Trophoblast cell (in vitro differentiated cells and primary cell): ENCODE results near the gene ZIC5.

Source experiments
- DNase-seq, 2 donors: peaks; one replicate each; pipeline ENCODE4 v3.0.0-alpha.2; 2016
- H2AFZ ChIP-seq: 2 replicates; pipeline ENCODE4 v1.6.1; 2013; ENCODE audit warnings: low read length, moderate library complexity, mild to moderate bottlenecking; ENCODE audit not compliant: insufficient read depth, poor library complexity
- H2AK5ac ChIP-seq: 2 replicates; pipeline ENCODE4 v1.6.1; 2013; ENCODE audit warnings: mild to moderate bottlenecking, low read length
- H2BK120ac ChIP-seq: 2 replicates; pipeline ENCODE4 v1.6.1; 2013; ENCODE audit warnings: low read length, mild to moderate bottlenecking, moderate library complexity; ENCODE audit not compliant: insufficient read depth, poor library complexity
- H2BK12ac ChIP-seq: 2 replicates; pipeline ENCODE4 v1.6.1; 2013; ENCODE audit warnings: mild to moderate bottlenecking, low read length, moderate library complexity
- H2BK5ac ChIP-seq: 2 replicates; pipeline ENCODE4 v1.6.1; 2013; ENCODE audit warnings: low read length, low read depth, moderate library complexity, mild to moderate bottlenecking; ENCODE audit not compliant: poor library complexity
- H3K14ac ChIP-seq: 2 replicates; pipeline ENCODE4 v1.6.1; 2013; ENCODE audit warnings: mild to moderate bottlenecking, low read length
- H3K18ac ChIP-seq: 2 replicates; pipeline ENCODE4 v1.6.1; 2013; ENCODE audit warnings: mild to moderate bottlenecking, low read length
- H3K23ac ChIP-seq: 2 replicates; pipeline ENCODE4 v1.6.1; 2013; ENCODE audit warnings: low read length
- H3K27ac ChIP-seq: 2 replicates; pipeline ENCODE4 v1.5.1; 2013; ENCODE audit warnings: low read depth, mild to moderate bottlenecking, inconsistent platforms, low read length, moderate library complexity
- H3K27me3 ChIP-seq: 2 replicates; pipeline ENCODE4 v1.6.1; 2013; ENCODE audit warnings: inconsistent platforms, mild to moderate bottlenecking, low read length, moderate library complexity; ENCODE audit not compliant: insufficient read depth
- H3K36me3 ChIP-seq, 2 experiments: 1 replicate in 1 of 2; 2 replicates in 1 of 2; pipeline ENCODE4 v1.6.1; 2013; ENCODE audit warnings: low read length in 2 of 2, mild to moderate bottlenecking in 2 of 2, moderate library complexity in 1 of 2; ENCODE audit not compliant: insufficient read depth in 2 of 2, control insufficient read depth in 1 of 2
- H3K4ac ChIP-seq: 2 replicates; pipeline ENCODE4 v1.6.1; 2013; ENCODE audit warnings: low read depth, mild to moderate bottlenecking, low read length, moderate library complexity
- H3K4me1 ChIP-seq, 2 experiments: 1 replicate in 1 of 2; 2 replicates in 1 of 2; pipeline ENCODE4 v1.6.1; 2013; ENCODE audit warnings: low read length in 2 of 2, mild to moderate bottlenecking in 2 of 2, moderate library complexity in 1 of 2; ENCODE audit not compliant: insufficient read depth in 2 of 2, control insufficient read depth in 1 of 2
- H3K4me2 ChIP-seq: 2 replicates; pipeline ENCODE4 v1.6.1; 2013; ENCODE audit warnings: inconsistent platforms, mild to moderate bottlenecking, low read length, moderate library complexity
- H3K4me3 ChIP-seq: 2 replicates; pipeline ENCODE4 v1.5.1; 2013; ENCODE audit warnings: mild to moderate bottlenecking, low read depth, low read length, inconsistent platforms
- H3K79me1 ChIP-seq: one replicate; pipeline ENCODE4 v1.6.1; 2013; ENCODE audit warnings: low read length
- H3K79me2 ChIP-seq: 2 replicates; pipeline ENCODE4 v1.6.1; 2013; ENCODE audit warnings: low read length, mild to moderate bottlenecking; ENCODE audit not compliant: control insufficient read depth, insufficient read depth, poor library complexity
- H3K9ac ChIP-seq: 2 replicates; pipeline ENCODE4 v1.6.1; 2013; ENCODE audit warnings: mild to moderate bottlenecking, low read length
- H3K9me3 ChIP-seq: 2 replicates; pipeline ENCODE4 v1.6.1; 2013; ENCODE audit warnings: low read depth, mild to moderate bottlenecking, control low read depth, inconsistent platforms, low read length; ENCODE audit not compliant: insufficient read depth
- H4K12ac ChIP-seq: 2 replicates; pipeline ENCODE4 v1.6.1; 2013; ENCODE audit warnings: low read depth, mild to moderate bottlenecking, low read length, moderate library complexity
- H4K8ac ChIP-seq: 2 replicates; pipeline ENCODE4 v1.6.1; 2013; ENCODE audit warnings: low read depth, mild to moderate bottlenecking, low read length, moderate library complexity
- H4K91ac ChIP-seq: one replicate; pipeline ENCODE4 v1.6.1; 2013; ENCODE audit warnings: low read depth, mild to moderate bottlenecking, low read length, moderate library complexity
- WGBS: extraction: QIAGEN DNeasy Blood & Tissue Kit; methylation state at CpG from one replicate; pipeline ENCODE4 v1.1.7; 2013; ENCODE audit warnings: missing lambda C conversion rate; ENCODE audit not compliant: insufficient read length, insufficient coverage; ENCODE audit errors: extremely low coverage; 5-methylcytosine and 5-hydroxymethylcytosine counted together

Gene ZIC5

DNA sequence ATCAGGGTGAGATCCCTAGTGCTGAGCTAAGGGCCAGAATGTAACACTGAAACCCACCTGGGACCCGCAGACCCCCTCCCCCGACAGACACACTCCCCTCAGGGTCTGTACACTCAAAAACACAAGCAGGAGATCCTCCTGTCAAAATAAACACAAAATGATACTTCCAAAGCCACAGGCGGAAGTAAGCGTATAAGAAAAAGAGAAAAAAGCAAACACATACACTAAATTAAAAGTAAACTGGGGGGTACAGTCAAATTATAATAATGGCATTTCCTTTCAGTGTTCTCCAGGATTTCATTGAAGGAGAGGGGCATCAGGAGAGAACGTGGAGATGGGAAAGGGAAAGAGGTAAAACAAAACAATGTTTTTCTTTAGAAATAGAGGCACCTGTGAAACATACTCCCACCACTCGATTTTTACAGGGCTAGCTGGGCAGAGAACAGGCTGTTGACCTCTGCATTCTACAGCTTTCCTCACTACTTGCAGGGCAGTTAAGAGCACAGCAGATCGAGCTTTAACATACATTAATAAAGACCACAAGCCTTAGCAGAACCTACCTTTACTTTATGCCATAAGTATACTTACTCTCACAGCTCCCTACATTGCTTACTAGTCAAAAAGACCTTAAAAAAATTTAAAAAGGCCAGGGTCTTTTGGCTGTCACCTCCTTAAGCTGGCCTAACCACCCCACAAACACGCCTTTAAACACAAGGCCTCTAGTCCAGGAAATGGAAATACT lies 5.3 kb downstream of the ZIC5 start:
- WGBS = no CpG with 5 or more reads among the region's 8 CpGs
- no peak for DNase-seq

DNA sequence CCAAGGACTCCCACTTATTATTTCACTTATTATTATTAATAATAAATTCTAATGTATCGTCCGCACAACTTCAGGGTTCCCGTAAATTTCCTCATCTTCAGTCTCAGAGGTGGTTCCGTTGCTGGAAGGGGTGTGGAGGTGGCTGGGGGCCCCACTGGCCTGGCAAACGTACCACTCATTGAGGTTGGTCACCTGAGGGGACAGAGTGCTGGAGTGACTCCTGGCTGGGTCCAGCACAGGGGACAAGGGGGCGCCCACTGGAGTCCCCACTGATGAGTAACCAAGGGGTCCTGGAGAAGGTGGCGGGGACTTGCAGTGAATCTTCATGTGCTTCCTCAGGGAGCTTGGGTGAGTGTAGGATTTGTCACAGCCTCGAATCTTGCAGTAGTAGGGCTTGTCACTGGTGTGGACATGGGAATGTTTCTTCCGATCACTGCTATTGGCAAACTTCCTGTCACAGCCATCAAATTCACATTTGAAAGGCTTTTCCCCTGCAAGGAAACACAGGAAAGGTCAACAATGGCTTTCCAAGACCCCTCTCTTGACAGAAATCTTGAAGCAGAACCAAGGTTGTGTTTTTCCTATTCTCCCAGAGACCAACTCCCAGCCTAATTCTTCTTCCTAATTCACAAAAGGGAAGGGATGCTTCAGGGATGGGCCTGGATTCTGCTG lies 6.1 kb downstream of the ZIC5 start:
- Histone ChIP-seq H3K23ac (no peak overlapping the region), H4K12ac (no peak overlapping the region), H3K4ac (no peak overlapping the region), H3K36me3 (no peaks in the 10 kb centered on the region), H4K8ac (no peak overlapping the region), H2BK120ac (no peak overlapping the region), H4K91ac (no peak overlapping the region), H3K4me1 (peaks cover 10 to 14% of the 10 kb centered on the region in 2 experiments), H3K9me3 (peaks cover 4% of the 10 kb centered on the region), H3K4me2 (no peak overlapping the region), H2AK5ac (no peak overlapping the region), H3K27me3 (peaks cover 44% of the 10 kb centered on the region), H2BK12ac (no peak overlapping the region), H3K27ac (no peak overlapping the region), H2BK5ac (no peak overlapping the region), H3K9ac (no peak overlapping the region), H3K18ac (no peak overlapping the region), H3K4me3 (no peak overlapping the region), H3K79me2 (no peaks in the 10 kb centered on the region), H2AFZ (no peak overlapping the region), H3K14ac (no peak overlapping the region), H3K79me1 (no peaks in the 10 kb centered on the region)
- no CpG with 5 or more reads among the region's 9 CpGs for WGBS
- no peak for DNase-seq

More for the DNA sequence above, 5.3 kb downstream of the ZIC5 start:
- no peak overlapping the region for H2AK5ac ChIP-seq
- H3K4me1 ChIP-seq = peaks cover 14 to 15% of the 10 kb centered on the region in 2 experiments
- H3K4me3 ChIP-seq = no peak overlapping the region
- no peak overlapping the region for H2BK120ac ChIP-seq
- H3K36me3 ChIP-seq = no peaks in the 10 kb centered on the region
- no peak overlapping the region for H3K14ac ChIP-seq
- H3K79me2 ChIP-seq = no peaks in the 10 kb centered on the region
- peaks cover 44% of the 10 kb centered on the region for H3K27me3 ChIP-seq
- no peak overlapping the region for H3K23ac ChIP-seq
- H4K91ac ChIP-seq = no peak overlapping the region
- peaks cover 4% of the 10 kb centered on the region for H3K9me3 ChIP-seq
- no peak overlapping the region for H3K4me2 ChIP-seq
- no peak overlapping the region for H2BK5ac ChIP-seq
- H4K12ac ChIP-seq = no peak overlapping the region
- H3K79me1 ChIP-seq = no peaks in the 10 kb centered on the region
- H3K9ac ChIP-seq = no peak overlapping the region
- no peak overlapping the region for H4K8ac ChIP-seq
- H3K27ac ChIP-seq = no peak overlapping the region
- H2BK12ac ChIP-seq = no peak overlapping the region
- no peak overlapping the region for H3K18ac ChIP-seq
- H3K4ac ChIP-seq = no peak overlapping the region
- H2AFZ ChIP-seq = no peak overlapping the region

DNA sequence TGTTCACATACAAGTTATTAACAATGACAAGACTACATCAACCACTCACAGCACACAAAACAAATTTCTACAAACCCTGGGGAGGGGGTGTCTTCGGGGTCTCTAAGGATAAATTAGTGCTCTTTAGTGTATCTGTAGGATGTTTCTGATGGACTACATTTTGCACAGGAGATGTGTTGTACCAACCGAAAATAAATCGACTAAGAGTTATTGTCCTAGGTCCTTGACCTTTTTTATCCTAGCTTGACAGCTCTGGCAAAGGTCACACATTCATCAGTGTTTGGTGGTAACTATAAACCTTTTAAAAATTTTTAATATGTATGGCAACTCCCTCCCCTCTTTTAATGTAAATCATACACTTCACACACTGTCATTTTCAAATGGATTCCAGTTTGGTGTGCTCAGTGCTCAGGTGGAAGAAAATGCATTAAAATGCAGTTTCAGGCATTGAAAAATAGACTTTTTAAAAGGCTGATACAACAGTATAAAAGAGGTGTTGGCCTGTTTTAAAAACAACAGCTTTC lies 7.7 kb downstream of the ZIC5 start:
- H3K4ac ChIP-seq = no peak overlapping the region
- no peaks in the 10 kb centered on the region for H3K9me3 ChIP-seq
- no peaks in the 10 kb centered on the region for H3K79me1 ChIP-seq
- H2AK5ac ChIP-seq = no peak overlapping the region
- H2BK120ac ChIP-seq = no peak overlapping the region
- no peak for DNase-seq
- H3K27ac ChIP-seq = no peak overlapping the region
- no peak overlapping the region for H2BK12ac ChIP-seq
- no peak overlapping the region for H3K23ac ChIP-seq
- no peak overlapping the region for H3K9ac ChIP-seq
- H4K91ac ChIP-seq = no peak overlapping the region
- no peak overlapping the region for H3K4me3 ChIP-seq
- H3K14ac ChIP-seq = no peak overlapping the region
- no peaks in the 10 kb centered on the region for H3K79me2 ChIP-seq
- no peak overlapping the region for H4K8ac ChIP-seq
- H3K18ac ChIP-seq = no peak overlapping the region
- H2BK5ac ChIP-seq = no peak overlapping the region
- no CpG with 5 or more reads among the region's 3 CpGs for WGBS
- no peak overlapping the region for H2AFZ ChIP-seq
- H3K36me3 ChIP-seq = no peaks in the 10 kb centered on the region
- peaks cover 42% of the 10 kb centered on the region for H3K27me3 ChIP-seq
- H3K4me1 ChIP-seq = peaks cover 5 to 12% of the 10 kb centered on the region in 2 experiments
- H3K4me2 ChIP-seq = no peak overlapping the region
- no peak overlapping the region for H4K12ac ChIP-seq

DNA sequence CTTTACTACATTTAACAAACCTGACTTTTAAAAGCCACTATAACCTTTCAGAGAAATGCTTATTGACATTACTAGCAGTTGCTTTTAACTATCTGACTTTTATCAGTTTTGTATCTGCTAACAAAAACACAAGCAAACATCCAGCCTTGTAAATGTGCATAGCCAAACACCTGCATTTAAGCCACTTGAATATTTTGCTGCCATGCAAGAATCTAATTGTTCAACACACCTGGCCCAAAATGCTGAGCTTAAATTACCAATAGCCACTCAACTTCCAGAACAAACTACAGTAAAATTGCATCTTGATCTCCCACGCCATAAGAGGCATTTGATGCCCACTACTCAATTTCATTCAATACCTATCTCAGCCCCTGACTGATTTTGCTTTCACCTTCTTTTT lies 9.3 kb downstream of the ZIC5 start:
- no peak overlapping the region for H3K14ac ChIP-seq
- no peak overlapping the region for H3K23ac ChIP-seq
- no peaks in the 10 kb centered on the region for H3K79me1 ChIP-seq
- no peak for DNase-seq
- H4K8ac ChIP-seq = no peak overlapping the region
- no peak overlapping the region for H2BK12ac ChIP-seq
- peaks cover 44% of the 10 kb centered on the region for H3K27me3 ChIP-seq
- H3K4ac ChIP-seq = no peak overlapping the region
- no peak overlapping the region for H3K27ac ChIP-seq
- H2BK120ac ChIP-seq = no peak overlapping the region
- no peak overlapping the region for H3K4me2 ChIP-seq
- H2AFZ ChIP-seq = no peak overlapping the region
- WGBS = no CpG with 5 or more reads among the region's 1 CpG
- peaks cover 2 to 5% of the 10 kb centered on the region in 2 experiments for H3K4me1 ChIP-seq
- no peaks in the 10 kb centered on the region for H3K79me2 ChIP-seq
- H4K91ac ChIP-seq = no peak overlapping the region
- H3K9ac ChIP-seq = no peak overlapping the region
- no peak overlapping the region for H2BK5ac ChIP-seq
- H4K12ac ChIP-seq = no peak overlapping the region
- no peak overlapping the region for H3K18ac ChIP-seq
- H3K36me3 ChIP-seq = no peaks in the 10 kb centered on the region
- H2AK5ac ChIP-seq = no peak overlapping the region
- no peak overlapping the region for H3K4me3 ChIP-seq
- H3K9me3 ChIP-seq = peaks cover 3% of the 10 kb centered on the region
